Adrenal gland (tissue), 5 donors: ENCODE results near the gene R3HDM4.

Experiments
- POLR2A ChIP-seq, 2 donors: fragments of 450-650 bp; IDR thresholded peaks; one replicate each; pipeline ENCODE4 v1.6.1; 2017; ENCODE audit warnings: antibody characterized with exemption in 2 of 2, mild to moderate bottlenecking in 2 of 2, moderate library complexity in 1 of 2
- TF ChIP-seq, protein P1 (sequence below), 6 experiments: fragments of 450-650 bp in 4 of 6; fragments of 200-600 bp in 2 of 6; sonication (generic) in 1 of 6; IDR thresholded peaks; 1 replicate in 5 of 6; 2 replicates in 1 of 6; pipeline versions ENCODE4 v1.5.1 to v1.8.0; 2016 to 2021; ENCODE audit warnings: antibody characterized with exemption in 6 of 6, mild to moderate bottlenecking in 2 of 6, moderate library complexity in 1 of 6
- donor health status: DM: no; HTN: no; CAD: no.

GRCh38 chr19:943551-944170, 30.6 kb upstream of the R3HDM4 start:
- TF ChIP-seq, protein P1, sequence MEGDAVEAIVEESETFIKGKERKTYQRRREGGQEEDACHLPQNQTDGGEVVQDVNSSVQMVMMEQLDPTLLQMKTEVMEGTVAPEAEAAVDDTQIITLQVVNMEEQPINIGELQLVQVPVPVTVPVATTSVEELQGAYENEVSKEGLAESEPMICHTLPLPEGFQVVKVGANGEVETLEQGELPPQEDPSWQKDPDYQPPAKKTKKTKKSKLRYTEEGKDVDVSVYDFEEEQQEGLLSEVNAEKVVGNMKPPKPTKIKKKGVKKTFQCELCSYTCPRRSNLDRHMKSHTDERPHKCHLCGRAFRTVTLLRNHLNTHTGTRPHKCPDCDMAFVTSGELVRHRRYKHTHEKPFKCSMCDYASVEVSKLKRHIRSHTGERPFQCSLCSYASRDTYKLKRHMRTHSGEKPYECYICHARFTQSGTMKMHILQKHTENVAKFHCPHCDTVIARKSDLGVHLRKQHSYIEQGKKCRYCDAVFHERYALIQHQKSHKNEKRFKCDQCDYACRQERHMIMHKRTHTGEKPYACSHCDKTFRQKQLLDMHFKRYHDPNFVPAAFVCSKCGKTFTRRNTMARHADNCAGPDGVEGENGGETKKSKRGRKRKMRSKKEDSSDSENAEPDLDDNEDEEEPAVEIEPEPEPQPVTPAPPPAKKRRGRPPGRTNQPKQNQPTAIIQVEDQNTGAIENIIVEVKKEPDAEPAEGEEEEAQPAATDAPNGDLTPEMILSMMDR (IDR thresholded peaks at IDR 0.05) = no peak
- TF ChIP-seq POLR2A (IDR thresholded peaks at IDR 0.05) = no peak
